CD4-positive, alpha-beta T cell (primary cell): ENCODE measurements around the gene GALNT12. TPM values are rescaled to one million over a fixed set of nuclear protein-coding genes. Genes with fewer than 3 reads are reported as not detected.
A peak's percentile ranks its signal among the peaks of the same experiment; 100 is the strongest.

Source experiments
- ATAC-seq: fragments of 200-7000 bp; cut with Tn5 transposase; one replicate; pipeline ENCODE4 v1.10.0; 2022; ENCODE audit warnings: mild to moderate bottlenecking; ENCODE audit not compliant: poor library complexity
- CTCF ChIA-PET: fragments of 350-600 bp; sonication (Branson Sonifier 250); formaldehyde crosslinking; loops from one replicate; lab custom pipeline; 2021; ENCODE audit warnings: antibody characterized with exemption, inconsistent platforms; lab: Charles Lee
- POLR2A ChIA-PET: fragments of 350-600 bp; sonication (Branson Sonifier 250); formaldehyde crosslinking; loops from one replicate; lab custom pipeline; 2021; ENCODE audit warnings: antibody characterized with exemption, inconsistent platforms; lab: Charles Lee
- DNase-seq, 14 experiments: peaks; one replicate each; pipeline ENCODE4 v3.0.0-alpha.2; 2013 to 2020; ENCODE audit warnings: mixed read lengths in 2 of 14
- H3K27ac ChIP-seq, 2 donors: one replicate each; pipeline versions ENCODE4 v1.5.1 to v1.7.0; 2013; ENCODE audit warnings: low read length in 2 of 2, low read depth in 1 of 2, mild to moderate bottlenecking in 1 of 2
- H3K27me3 ChIP-seq, 2 experiments: 1 replicate in 1 of 2; 2 replicates in 1 of 2; pipeline versions ENCODE4 v1.6.1 to v1.7.0; 2013; ENCODE audit warnings: low read length in 2 of 2, control low read depth in 1 of 2, mild to moderate bottlenecking in 1 of 2, moderate library complexity in 1 of 2; ENCODE audit not compliant: insufficient read depth in 2 of 2, control insufficient read depth in 1 of 2
- H3K36me3 ChIP-seq: one replicate; pipeline ENCODE4 v1.6.1; 2013; ENCODE audit warnings: low read length, control low read depth; ENCODE audit not compliant: insufficient read depth
- H3K4me1 ChIP-seq: one replicate; pipeline ENCODE4 v1.6.1; 2013; ENCODE audit warnings: low read length, control low read depth; ENCODE audit not compliant: insufficient read depth
- H3K4me3 ChIP-seq: one replicate; pipeline ENCODE4 v1.5.1; 2013; ENCODE audit warnings: mild to moderate bottlenecking, low read length, moderate library complexity
- H3K9me3 ChIP-seq, 2 experiments: 1 replicate in 1 of 2; 2 replicates in 1 of 2; pipeline versions ENCODE4 v1.6.1 to v1.7.0; 2013; ENCODE audit warnings: low read length in 2 of 2, mild to moderate bottlenecking in 2 of 2, control low read depth in 1 of 2, moderate library complexity in 1 of 2; ENCODE audit not compliant: control insufficient read depth in 1 of 2, insufficient read depth in 1 of 2
- H3K27ac Mint-ChIP-seq: one replicate; pipeline ENCODE4 v1.8.0; 2020; ENCODE audit warnings: mixed read lengths
- H3K27me3 Mint-ChIP-seq: one replicate; pipeline ENCODE4 v1.8.0; 2021; ENCODE audit warnings: mixed read lengths
- H3K36me3 Mint-ChIP-seq: one replicate; pipeline ENCODE4 v1.8.0; 2021; ENCODE audit warnings: low read depth, mixed read lengths
- H3K4me1 Mint-ChIP-seq: one replicate; pipeline ENCODE4 v1.8.0; 2021; ENCODE audit warnings: low read depth, mixed read lengths
- H3K4me3 Mint-ChIP-seq: one replicate; pipeline ENCODE4 v1.8.0; 2020; ENCODE audit warnings: mild to moderate bottlenecking, mixed read lengths
- H3K9me3 Mint-ChIP-seq: one replicate; pipeline ENCODE4 v1.8.0; 2020; ENCODE audit warnings: mixed read lengths
- CTCF ChIP-seq: fragments of 200-600 bp; IDR thresholded peaks from one replicate; pipeline ENCODE4 v1.8.0; 2022; ENCODE audit warnings: antibody characterized with exemption, mild to moderate bottlenecking
- intact Hi-C, 2 experiments: fragments of 100-400 bp; cut with DNase I in 1 of 2; cut with micrococcal nuclease in 1 of 2; formaldehyde crosslinking; loops; one replicate each; pipeline versions ENCODE4 v1.15.1 to v1.9.0; 2023 to 2025; cut with DNase I, micrococcal nuclease
- total RNA-seq, 174 experiments: library from RNA in 2 of 174; stranded (reverse) in 2 of 174; gene quantifications; one replicate each; pipeline ENCODE4 v1.2.3 and lab custom pipeline; 2021 to 2026

Gene GALNT12
- total RNA-seq, 2 experiments from 2014 or later = 8.7 to 11.5 TPM

- ChIA-PET CTCF (no interaction called here), POLR2A (no interaction called here)
- intact Hi-C loops = loop anchor here in 1 of 2 experiments (5.0 to 10.0 kb wide), 4 partner anchors 427 to 1629 kb away; partner anchors contain the start of genes ALG2, MSANTD3, NR4A3 and SEC61B
- ATAC-seq = no peak
- peaks cover 31% of the 10 kb centered on the region for H3K4me1 ChIP-seq
- H3K4me3 ChIP-seq = peak overlapping the region; percentile 32
- no peaks in the 10 kb centered on the region for H3K36me3 ChIP-seq
- Mint-ChIP-seq H3K4me3 (peak overlapping the region; percentile 80), H3K27me3 (no peaks in the 10 kb centered on the region), H3K27ac (peak overlapping the region; percentile 5), H3K4me1 (peaks cover 43% of the 10 kb centered on the region), H3K36me3 (peaks cover 6% of the 10 kb centered on the region), H3K9me3 (no peaks in the 10 kb centered on the region)
- H3K27me3 ChIP-seq = no peaks in the 10 kb centered on the region
- no peak for DNase-seq
- no peaks in the 10 kb centered on the region for H3K9me3 ChIP-seq
- H3K27ac ChIP-seq = no peak overlapping the region
- TF ChIP-seq CTCF = no peak
These were observed 12.0 kb upstream of the GALNT12 start for GRCh38 chr9:98795295-98795955.

- no peaks in the 10 kb centered on the region for H3K27me3 ChIP-seq
- H3K4me1 ChIP-seq = peaks cover 28% of the 10 kb centered on the region
- Mint-ChIP-seq H3K27me3 (no peaks in the 10 kb centered on the region), H3K27ac (peak overlapping the region; percentile 5), H3K4me3 (peak overlapping the region; percentile 80), H3K36me3 (peaks cover 6% of the 10 kb centered on the region), H3K4me1 (peaks cover 41% of the 10 kb centered on the region), H3K9me3 (no peaks in the 10 kb centered on the region)
- peak overlapping the region; percentile 32 for H3K4me3 ChIP-seq
- intact Hi-C loops = loop anchor here in 1 of 2 experiments (5.0 to 10.0 kb wide), 4 partner anchors 426 to 1629 kb away; partner anchors contain the start of genes ALG2, MSANTD3, NR4A3 and SEC61B
- ATAC-seq (peak; percentile 15), DNase-seq (peak in 3 of 14 experiments; percentile 11 to 22 (median 18))
- H3K27ac ChIP-seq = no peak overlapping the region
- TF ChIP-seq CTCF = no peak
- H3K9me3 ChIP-seq = no peaks in the 10 kb centered on the region
- CTCF ChIA-PET = no interaction called here
- no peaks in the 10 kb centered on the region for H3K36me3 ChIP-seq
- POLR2A ChIA-PET = interaction anchor here (1.4 to 2.3 kb wide), 2 partner anchors 13 to 1163 kb away, joined by 3 to 15 read pairs; partner anchors contain the start of genes GALNT12 and TSTD2
These were observed 11.5 kb upstream of the GALNT12 start for GRCh38 chr9:98795970-98796363.

- H3K4me1 Mint-ChIP-seq = peaks cover 37% of the 10 kb centered on the region
- DNase-seq (peak; percentile 64 to 93 (median 82)), ATAC-seq (peak; percentile 91)
- TF ChIP-seq CTCF = peak; percentile 32
- peaks cover 6% of the 10 kb centered on the region for H3K36me3 Mint-ChIP-seq
- Histone ChIP-seq H3K36me3 (no peaks in the 10 kb centered on the region), H3K4me1 (peaks cover 22% of the 10 kb centered on the region), H3K27me3 (no peaks in the 10 kb centered on the region), H3K4me3 (peak within 1 kb of the TSS; percentile 80), H3K9me3 (no peaks in the 10 kb centered on the region), H3K27ac (peak within 1 kb of the TSS; percentile 23 to 31)
- ChIA-PET POLR2A (interaction anchor here (1.4 to 2.3 kb wide), 2 partner anchors 12 to 1164 kb away, joined by 3 to 15 read pairs; partner anchors contain the start of genes GALNT12 and TSTD2), CTCF (interaction anchor here (0.8 to 1.6 kb wide), 2 partner anchors 10 to 13 kb away, joined by 3 read pairs; no protein-coding TSS in a partner anchor)
- no peaks in the 10 kb centered on the region for H3K27me3 Mint-ChIP-seq
- intact Hi-C loops = loop anchor here in 1 of 2 experiments (5.0 to 10.0 kb wide), 4 partner anchors 426 to 1628 kb away; partner anchors contain the start of genes ALG2, MSANTD3, NR4A3 and SEC61B
- peak within 1 kb of the TSS; percentile 94 for H3K4me3 Mint-ChIP-seq
- H3K9me3 Mint-ChIP-seq = no peaks in the 10 kb centered on the region
- peak within 1 kb of the TSS; percentile 72 for H3K27ac Mint-ChIP-seq
These were observed 10.9 kb upstream of the GALNT12 start, which contains the start of gene ANKS6 for GRCh38 chr9:98796364-98797101. TSS of gene ANKS6 (minus strand) at chr9:98796555. CDS start at chr9:98796491, 64 bp downstream.
